ENCODE data around the gene PIP4P1. TPM values are rescaled to one million over a fixed set of nuclear protein-coding genes. Genes with fewer than 3 reads are reported as not detected.

The PIP4P1 gene
- total RNA-seq (ENCODE audit: low replicate concordance): 17.0 and 19.8 TPM in 2 replicates

GRCh38 chr14:20461225-20462141 lies at the start of gene PIP4P1:
PIP4P1 (minus strand) TSS chr14:20461434; CDS start chr14:20461325, 109 bp downstream.

GRCh38 chr14:20469242-20469889 lies 8.1 kb upstream of the PIP4P1 start, which contains the start of gene PNP:
PNP (plus strand) TSS chr14:20469406; CDS start chr14:20469525, 119 bp downstream.

GRCh38 chr14:20454516-20455354 lies 6.5 kb downstream of the PIP4P1 start, which contains the start of the genes APEX1 and OSGEP:
APEX1 (plus strand) TSS chr14:20455226; CDS start chr14:20455646, 420 bp downstream.
OSGEP (minus strand) TSS chr14:20454812; CDS start chr14:20454683, 129 bp downstream.

GRCh38 chr14:20435582-20436362 lies 25.5 kb downstream of the PIP4P1 start, which contains the start of gene KLHL33:
KLHL33 (minus strand) TSS chr14:20436166; CDS start chr14:20435811, 355 bp downstream.

GRCh38 chr14:20412876-20413743 lies 48.1 kb downstream of the PIP4P1 start, which contains the start of gene TEP1:
TEP1 (minus strand) TSS chr14:20413501; CDS start chr14:20408439, 5,062 bp downstream.

Other genes starting within 250 kb of the PIP4P1 start
- gene OR11H6, start 237.7 kb downstream of the PIP4P1 start, total RNA-seq (ENCODE audit: low replicate concordance): not detected in 2 replicates
- not detected in 2 replicates for gene OR11H7, start 232.5 kb downstream of the PIP4P1 start, total RNA-seq (ENCODE audit: low replicate concordance)
- gene OR11H4, start 222.1 kb downstream of the PIP4P1 start, total RNA-seq (ENCODE audit: low replicate concordance): not detected in 2 replicates
- 21.8 and 53.5 TPM in 2 replicates for gene TTC5, start 155.5 kb downstream of the PIP4P1 start, total RNA-seq (ENCODE audit: low replicate concordance)
- 31.5 and 46.5 TPM in 2 replicates for gene CCNB1IP1, start 128.2 kb downstream of the PIP4P1 start, total RNA-seq (ENCODE audit: low replicate concordance)
- gene PARP2, start 117.8 kb downstream of the PIP4P1 start, total RNA-seq (ENCODE audit: low replicate concordance): 5.5 and 6.7 TPM in 2 replicates
- 13.6 and 13.8 TPM in 2 replicates for gene TEP1, start 47.9 kb downstream of the PIP4P1 start, total RNA-seq (ENCODE audit: low replicate concordance)
- 0.23 TPM in 1 of 2 replicates, not detected in the other for gene KLHL33, start 25.3 kb downstream of the PIP4P1 start, total RNA-seq (ENCODE audit: low replicate concordance)
- gene OSGEP, start 6.6 kb downstream of the PIP4P1 start, total RNA-seq (ENCODE audit: low replicate concordance): 23.1 and 32.9 TPM in 2 replicates
- 74.9 and 95.9 TPM in 2 replicates for gene APEX1, start 6.2 kb downstream of the PIP4P1 start, total RNA-seq (ENCODE audit: low replicate concordance)
- gene PNP, start 8.0 kb upstream of the PIP4P1 start, total RNA-seq (ENCODE audit: low replicate concordance): 26.4 and 48.6 TPM in 2 replicates
- not detected in 2 replicates for gene RNASE10, start 44.1 kb upstream of the PIP4P1 start, total RNA-seq (ENCODE audit: low replicate concordance)
- not detected in 2 replicates for gene RNASE9, start 99.6 kb upstream of the PIP4P1 start, total RNA-seq (ENCODE audit: low replicate concordance)
- not detected in 2 replicates for gene RNASE11, start 126.6 kb upstream of the PIP4P1 start, total RNA-seq (ENCODE audit: low replicate concordance)
- gene RNASE12, start 129.9 kb upstream of the PIP4P1 start, total RNA-seq (ENCODE audit: low replicate concordance): not detected in 2 replicates
- gene OR6S1, start 180.3 kb upstream of the PIP4P1 start, total RNA-seq (ENCODE audit: low replicate concordance): not detected in 2 replicates
- gene RNASE4, start 223.1 kb upstream of the PIP4P1 start, total RNA-seq (ENCODE audit: low replicate concordance): 20.3 and 46.0 TPM in 2 replicates
- gene ANG, start 227.3 kb upstream of the PIP4P1 start, total RNA-seq (ENCODE audit: low replicate concordance): 8.0 and 8.1 TPM in 2 replicates